Upper lobe of left lung (tissue), 6 donors: ENCODE measurements around the gene PRMT3. TPM values are rescaled to one million over a fixed set of nuclear protein-coding genes. Genes with fewer than 3 reads are reported as not detected.

Experiments used
- ATAC-seq, 2 donors: fragments of 200-7000 bp; cut with Tn5 transposase; one replicate each; pipeline ENCODE4 v1.9.1; 2022; ENCODE audit warnings: mild to moderate bottlenecking in 2 of 2, moderate library complexity in 2 of 2; ENCODE audit not compliant: low FRiP score in 2 of 2
- DNase-seq, 2 donors: peaks; one replicate each; pipeline ENCODE4 v3.0.0-alpha.2; 2019 to 2020
- H3K27ac ChIP-seq, 4 donors: fragments of 200-600 bp; sonication (generic); one replicate each; pipeline ENCODE4 v1.5.1; 2016 to 2019
- H3K27me3 ChIP-seq, 4 donors: fragments of 200-600 bp; sonication (generic); one replicate each; pipeline ENCODE4 v1.5.1; 2017 to 2019
- H3K36me3 ChIP-seq, 4 donors: fragments of 200-600 bp; sonication (generic); one replicate each; pipeline ENCODE4 v1.5.1; 2016 to 2019
- H3K4me1 ChIP-seq, 4 donors: fragments of 200-600 bp; sonication (generic); one replicate each; pipeline ENCODE4 v1.5.1; 2018 to 2019
- H3K4me3 ChIP-seq, 4 donors: fragments of 200-600 bp; sonication (generic); one replicate each; pipeline ENCODE4 v1.5.1; 2017 to 2019; ENCODE audit warnings: mild to moderate bottlenecking in 2 of 4, moderate library complexity in 1 of 4
- H3K9me3 ChIP-seq, 4 donors: fragments of 200-600 bp; sonication (generic); one replicate each; pipeline ENCODE4 v1.5.1; 2018 to 2019
- CTCF ChIP-seq, 6 experiments: fragments of 450-650 bp in 4 of 6; fragments of 200-600 bp in 2 of 6; sonication (generic) in 2 of 6; IDR thresholded peaks; one replicate each; pipeline ENCODE4 v1.5.1; 2016 to 2019; ENCODE audit warnings: antibody characterized with exemption in 6 of 6
- EP300 ChIP-seq, 4 donors: sonication (generic); formaldehyde crosslinking; IDR thresholded peaks; one replicate each; pipeline ENCODE4 v1.5.1; 2017; ENCODE audit warnings: antibody characterized with exemption in 4 of 4, control low read depth in 2 of 4
- POLR2A ChIP-seq, 4 donors: fragments of 450-650 bp; IDR thresholded peaks; one replicate each; pipeline ENCODE4 v1.5.1; 2016 to 2017; ENCODE audit warnings: antibody characterized with exemption in 4 of 4, mild to moderate bottlenecking in 2 of 4
- POLR2AphosphoS5 ChIP-seq, 2 donors: sonication (generic); formaldehyde crosslinking; IDR thresholded peaks; one replicate each; pipeline ENCODE4 v1.5.1; 2017; ENCODE audit warnings: antibody characterized with exemption in 2 of 2
- WGBS, 2 donors: methylation state at CpG; one replicate each; pipeline ENCODE4 v1.1.5; 2017 to 2018; 5-methylcytosine and 5-hydroxymethylcytosine counted together
- total RNA-seq, 6 donors: library from RNA; depleted of rRNA in 4 of 6; stranded (reverse); fragments of >200 nt in 4 of 6; gene quantifications; one replicate each; pipeline versions ENCODE4 v1.1.0 to v1.2.1, GENCODE V29; 2016 to 2021
- donor health status: DM: no; HTN: no; CAD: no; lungs with moderate emphysema.
- donor health status: DM: no; HTN: yes; CAD: no; lungs with severe emphysema.

The PRMT3 gene
- total RNA-seq, 6 donors from 2014 or later, result 7.6 to 31.4 (median 13.1) TPM

- H3K27me3 ChIP-seq, result no peaks in the 10 kb centered on the region
- TF ChIP-seq CTCF (IDR thresholded peaks at IDR 0.05), result peak; percentile 27 to 77 (median 60)
- TF ChIP-seq EP300 (IDR thresholded peaks at IDR 0.05), result no peak
- peak in 1 of 2 donors; percentile 83 for ATAC-seq
- 11 to 16% methylated on average over 6 of the region's 6 CpGs for WGBS, 2 donors
- H3K36me3 ChIP-seq, result no peaks in the 10 kb centered on the region
- no peaks in the 10 kb centered on the region for H3K9me3 ChIP-seq
- H3K27ac ChIP-seq, result no peak overlapping the region
- H3K4me3 ChIP-seq, result no peak overlapping the region
- peaks cover 0 to 5% (median 0%) of the 10 kb centered on the region in 4 donors for H3K4me1 ChIP-seq
- DNase-seq, result peak in 1 of 2 donors; percentile 26
Observed at GRCh38 chr11:20353829-20354434, 33.6 kb upstream of the PRMT3 start.

GRCh38 chr11:20355221-20356219, 32.0 kb upstream of the PRMT3 start:
- TF ChIP-seq POLR2A (IDR thresholded peaks at IDR 0.05) (no peak), CTCF (IDR thresholded peaks at IDR 0.05) (peak; percentile 38 to 55 (median 43))
- ATAC-seq (peak; percentile 57 to 61), DNase-seq (no peak)
- H3K9me3 ChIP-seq, result no peaks in the 10 kb centered on the region
- H3K27me3 ChIP-seq, result no peaks in the 10 kb centered on the region
- H3K4me3 ChIP-seq, result no peak overlapping the region
- peaks cover 0 to 7% (median 0%) of the 10 kb centered on the region in 4 donors for H3K4me1 ChIP-seq
- H3K27ac ChIP-seq, result no peak overlapping the region
- H3K36me3 ChIP-seq, result no peaks in the 10 kb centered on the region
- 39 to 49% methylated on average over 12 of the region's 12 CpGs for WGBS, 2 donors

GRCh38 chr11:20357150-20357549, 30.4 kb upstream of the PRMT3 start:
- DNase-seq (no peak), ATAC-seq (no peak)
- Histone ChIP-seq H3K4me3 (no peak overlapping the region), H3K9me3 (no peaks in the 10 kb centered on the region), H3K27me3 (no peaks in the 10 kb centered on the region), H3K27ac (no peak overlapping the region), H3K36me3 (no peaks in the 10 kb centered on the region), H3K4me1 (peaks cover 0 to 11% (median 0%) of the 10 kb centered on the region in 4 donors)
- TF ChIP-seq POLR2A (IDR thresholded peaks at IDR 0.05), result no peak
- TF ChIP-seq EP300 (IDR thresholded peaks at IDR 0.05), result no peak
- no peak for TF ChIP-seq CTCF (IDR thresholded peaks at IDR 0.05)
- TF ChIP-seq POLR2AphosphoS5 (IDR thresholded peaks at IDR 0.05), result no peak
- 50 to 63% methylated on average over 1 of the region's 1 CpG for WGBS, 2 donors

GRCh38 chr11:20360650-20361049, 26.9 kb upstream of the PRMT3 start:
- Histone ChIP-seq H3K27ac (peak overlapping the region in 1 of 4 donors; percentile 17), H3K4me3 (no peak overlapping the region)
- peak in 1 of 2 donors; percentile 48 for DNase-seq

More at GRCh38 chr11:20360650-20361049, 26.9 kb upstream of the PRMT3 start:
- H3K9me3 ChIP-seq, result no peaks in the 10 kb centered on the region
- H3K4me1 ChIP-seq, result peaks cover 8 to 24% (median 18%) of the 10 kb centered on the region in 4 donors
- H3K36me3 ChIP-seq, result no peaks in the 10 kb centered on the region
- no peak for ATAC-seq
- TF ChIP-seq EP300 (IDR thresholded peaks at IDR 0.05), result no peak
- no peak for TF ChIP-seq POLR2AphosphoS5 (IDR thresholded peaks at IDR 0.05)
- no peak for TF ChIP-seq CTCF (IDR thresholded peaks at IDR 0.05)
- TF ChIP-seq POLR2A (IDR thresholded peaks at IDR 0.05), result no peak
- no peaks in the 10 kb centered on the region for H3K27me3 ChIP-seq
- whole genome bisulfite sequencing, 2 donors, result 59 to 63% methylated on average over 7 of the region's 7 CpGs
